Calu3 (cell line): Measurements from ENCODE around the gene TMEM174. TPM values are rescaled to one million over a fixed set of nuclear protein-coding genes. Genes with fewer than 3 reads are reported as not detected.
"Not testable (repeated sequence)": the region's sequence is repeated elsewhere in the genome, so short reads cannot be mapped to it uniquely, and the experiment has no call there.

Experiments used
- BruUV-seq: library from RNA; stranded (reverse); fragments of 400-500 nt; replicated peaks from 2 replicates; lab custom pipeline; 2021; lab: Mats Ljungman, UMichigan
- CTCF ChIA-PET: fragments of 300-600 bp; sonication (Branson Sonifier 250); formaldehyde crosslinking; loops from one replicate; lab custom pipeline; 2022; ENCODE audit warnings: antibody characterized with exemption; lab: Charles Lee
- DNase-seq: peaks from one replicate; pipeline ENCODE4 v3.0.0; 2022
- H3K27ac Mint-ChIP-seq: one replicate; pipeline ENCODE4 v1.8.0; 2022; ENCODE audit warnings: mixed read lengths; ENCODE audit not compliant: unreplicated experiment
- H3K27me3 Mint-ChIP-seq: one replicate; pipeline ENCODE4 v1.8.0; 2022; ENCODE audit warnings: mixed read lengths; ENCODE audit not compliant: unreplicated experiment
- H3K36me3 Mint-ChIP-seq: one replicate; pipeline ENCODE4 v1.8.0; 2022; ENCODE audit warnings: mild to moderate bottlenecking, moderate library complexity, mixed read lengths; ENCODE audit not compliant: insufficient read depth, unreplicated experiment
- H3K4me1 Mint-ChIP-seq: one replicate; pipeline ENCODE4 v1.8.0; 2022; ENCODE audit warnings: mild to moderate bottlenecking, low read depth, mixed read lengths; ENCODE audit not compliant: unreplicated experiment
- H3K4me3 Mint-ChIP-seq: one replicate; pipeline ENCODE4 v1.8.0; 2022; ENCODE audit warnings: mild to moderate bottlenecking, low read depth, moderate library complexity, mixed read lengths; ENCODE audit not compliant: unreplicated experiment
- H3K9me3 Mint-ChIP-seq: one replicate; pipeline ENCODE4 v1.8.0; 2022; ENCODE audit warnings: low read depth, mixed read lengths; ENCODE audit not compliant: unreplicated experiment
- intact Hi-C: fragments of 100-400 bp; cut with micrococcal nuclease; formaldehyde crosslinking; loops from one replicate; pipeline ENCODE4 v1.10.0; 2022; ENCODE audit not compliant: unreplicated experiment
- total RNA-seq: library from RNA; stranded (reverse); gene quantifications from 2 replicates; pipeline ENCODE4 v1.2.3, GENCODE V29; 2022
- TF ChIP-seq, protein P1 (sequence below): fragments of 200-600 bp; IDR thresholded peaks from one replicate; pipeline ENCODE4 v1.8.0; 2022; ENCODE audit warnings: antibody characterized with exemption; ENCODE audit not compliant: unreplicated experiment

TMEM174 gene
- total RNA-seq, 1 experiment from 2014 or later = not detected

GRCh38 chr5:73205305-73205704, 32.3 kb downstream of the TMEM174 start:
- Mint-ChIP-seq H3K36me3 (peaks cover 9% of the 10 kb centered on the region), H3K27ac (no peak overlapping the region), H3K27me3 (no peaks in the 10 kb centered on the region), H3K4me3 (no peak overlapping the region), H3K9me3 (peaks cover 13% of the 10 kb centered on the region), H3K4me1 (peaks cover 13% of the 10 kb centered on the region)
- no peak for DNase-seq
- CTCF ChIA-PET = no interaction called here
- TF ChIP-seq, protein P1, sequence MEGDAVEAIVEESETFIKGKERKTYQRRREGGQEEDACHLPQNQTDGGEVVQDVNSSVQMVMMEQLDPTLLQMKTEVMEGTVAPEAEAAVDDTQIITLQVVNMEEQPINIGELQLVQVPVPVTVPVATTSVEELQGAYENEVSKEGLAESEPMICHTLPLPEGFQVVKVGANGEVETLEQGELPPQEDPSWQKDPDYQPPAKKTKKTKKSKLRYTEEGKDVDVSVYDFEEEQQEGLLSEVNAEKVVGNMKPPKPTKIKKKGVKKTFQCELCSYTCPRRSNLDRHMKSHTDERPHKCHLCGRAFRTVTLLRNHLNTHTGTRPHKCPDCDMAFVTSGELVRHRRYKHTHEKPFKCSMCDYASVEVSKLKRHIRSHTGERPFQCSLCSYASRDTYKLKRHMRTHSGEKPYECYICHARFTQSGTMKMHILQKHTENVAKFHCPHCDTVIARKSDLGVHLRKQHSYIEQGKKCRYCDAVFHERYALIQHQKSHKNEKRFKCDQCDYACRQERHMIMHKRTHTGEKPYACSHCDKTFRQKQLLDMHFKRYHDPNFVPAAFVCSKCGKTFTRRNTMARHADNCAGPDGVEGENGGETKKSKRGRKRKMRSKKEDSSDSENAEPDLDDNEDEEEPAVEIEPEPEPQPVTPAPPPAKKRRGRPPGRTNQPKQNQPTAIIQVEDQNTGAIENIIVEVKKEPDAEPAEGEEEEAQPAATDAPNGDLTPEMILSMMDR = no peak
- intact Hi-C loops = no loop called here
- BruUV-seq = no TSS peak

DNA sequence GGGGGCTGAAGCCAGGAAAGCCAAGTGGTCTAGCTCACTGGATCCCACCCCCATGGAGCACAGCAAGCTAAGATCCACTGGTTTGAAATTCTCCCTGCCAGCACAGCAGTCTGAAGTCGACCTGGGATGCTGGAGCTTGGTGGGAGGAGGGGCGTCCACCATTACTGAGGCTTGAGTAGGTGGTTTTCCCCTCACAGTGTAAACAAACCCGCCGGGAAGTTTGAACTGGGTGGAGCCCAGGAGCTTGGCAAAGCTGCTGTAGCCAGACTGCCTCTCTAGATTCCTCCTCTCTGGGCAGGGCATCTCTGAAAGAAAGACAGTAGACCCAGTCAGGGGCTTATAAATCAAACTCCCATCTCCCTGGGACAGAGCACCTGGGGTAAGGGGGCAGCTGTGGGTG, 34.2 kb downstream of the TMEM174 start:
- H3K4me1 Mint-ChIP-seq, H3K27ac Mint-ChIP-seq, H3K36me3 Mint-ChIP-seq, intact Hi-C loops, BruUV-seq, H3K27me3 Mint-ChIP-seq, H3K4me3 Mint-ChIP-seq: not testable (repeated sequence)
- H3K9me3 Mint-ChIP-seq = peaks cover 13% of the 10 kb centered on the region
- CTCF ChIA-PET = interaction anchor here (0.6 to 1.2 kb wide), 2 partner anchors 9 to 180 kb away, joined by 3 read pairs; no protein-coding TSS in a partner anchor
- DNase-seq = peak; percentile 33

GRCh38 chr5:73209075-73209474, 36.1 kb downstream of the TMEM174 start:
- Mint-ChIP-seq H3K27me3 (peaks cover 12% of the 10 kb centered on the region), H3K9me3 (peaks cover 13% of the 10 kb centered on the region)
- H3K4me1 Mint-ChIP-seq, H3K27ac Mint-ChIP-seq, CTCF ChIA-PET, intact Hi-C loops, DNase-seq, BruUV-seq, H3K4me3 Mint-ChIP-seq, H3K36me3 Mint-ChIP-seq: not testable (repeated sequence)

- H3K4me1 Mint-ChIP-seq, CTCF ChIA-PET, DNase-seq, BruUV-seq, H3K27ac Mint-ChIP-seq, H3K4me3 Mint-ChIP-seq: not testable (repeated sequence)
- Mint-ChIP-seq H3K9me3 (peaks cover 13% of the 10 kb centered on the region), H3K36me3 (peaks cover 13% of the 10 kb centered on the region), H3K27me3 (peaks cover 20% of the 10 kb centered on the region)
- intact Hi-C loops = loop anchor here (10.0 kb wide), 1 partner anchor 258 kb away; the partner anchor contains the start of gene FCHO2
Measured at GRCh38 chr5:73212693-73213092, 39.7 kb downstream of the TMEM174 start.

GRCh38 chr5:73213566-73213998, 40.6 kb downstream of the TMEM174 start:
- H3K36me3 Mint-ChIP-seq = peaks cover 13% of the 10 kb centered on the region
- peaks cover 20% of the 10 kb centered on the region for H3K27me3 Mint-ChIP-seq
- CTCF ChIA-PET = interaction anchor here (1.7 kb wide), 1 partner anchor 12 kb away, joined by 5 read pairs; no protein-coding TSS in a partner anchor
- H3K9me3 Mint-ChIP-seq = peaks cover 8% of the 10 kb centered on the region
- H3K4me3 Mint-ChIP-seq = no peak overlapping the region
- no TSS peak for BruUV-seq
- TF ChIP-seq, protein P1 = no peak
- intact Hi-C loops = loop anchor here (10.0 kb wide), 1 partner anchor 259 kb away; the partner anchor contains the start of gene FCHO2
- peaks cover 9% of the 10 kb centered on the region for H3K4me1 Mint-ChIP-seq
- H3K27ac Mint-ChIP-seq = no peak overlapping the region
- peak; percentile 30 for DNase-seq

GRCh38 chr5:73214306-73214705, 41.3 kb downstream of the TMEM174 start:
- Mint-ChIP-seq H3K4me1 (peaks cover 9% of the 10 kb centered on the region), H3K36me3 (peaks cover 13% of the 10 kb centered on the region), H3K9me3 (peaks cover 6% of the 10 kb centered on the region), H3K27ac (no peak overlapping the region), H3K4me3 (no peak overlapping the region), H3K27me3 (peaks cover 20% of the 10 kb centered on the region)
- no peak for DNase-seq
- TF ChIP-seq, protein P1 = no peak
- intact Hi-C loops = loop anchor here (10.0 kb wide), 1 partner anchor 260 kb away; the partner anchor contains the start of gene FCHO2
- CTCF ChIA-PET = interaction anchor here (1.7 kb wide), 1 partner anchor 12 kb away, joined by 5 read pairs; no protein-coding TSS in a partner anchor
- BruUV-seq = no TSS peak
